HEK293T (cell line): ENCODE results near the gene DND1.

Experiments
- CTBP1 ChIP-seq: fragments of 450-650 bp; IDR thresholded peaks from 2 replicates; pipeline ENCODE4 v1.6.1; 2016; ENCODE audit warnings: borderline replicate concordance
- ELF4 ChIP-seq: fragments of 450-650 bp; IDR thresholded peaks from 2 replicates; pipeline ENCODE4 v1.6.1; 2017; ENCODE audit warnings: antibody characterized with exemption
- FOXA1 ChIP-seq: fragments of 450-650 bp; IDR thresholded peaks from 2 replicates; pipeline ENCODE4 v1.6.1; 2016; ENCODE audit warnings: mild to moderate bottlenecking
- FOXK2 ChIP-seq: fragments of 450-650 bp; IDR thresholded peaks from 2 replicates; pipeline ENCODE4 v1.6.1; 2016; ENCODE audit warnings: mild to moderate bottlenecking
- FOXM1 ChIP-seq: fragments of 450-650 bp; IDR thresholded peaks from 2 replicates; pipeline ENCODE4 v1.6.1; 2017; ENCODE audit warnings: mild to moderate bottlenecking, borderline replicate concordance
- HDGF ChIP-seq: fragments of 450-650 bp; IDR thresholded peaks from 2 replicates; pipeline ENCODE4 v1.6.1; 2017; ENCODE audit warnings: antibody characterized with exemption, borderline replicate concordance
- LEF1 ChIP-seq: fragments of 450-650 bp; IDR thresholded peaks from 2 replicates; pipeline ENCODE4 v1.6.1; 2017; ENCODE audit warnings: mild to moderate bottlenecking, borderline replicate concordance
- NFRKB ChIP-seq: fragments of 450-650 bp; IDR thresholded peaks from 2 replicates; pipeline ENCODE4 v1.6.1; 2016; ENCODE audit warnings: mild to moderate bottlenecking, moderate library complexity
- SP1 ChIP-seq: fragments of 450-650 bp; IDR thresholded peaks from 2 replicates; pipeline ENCODE4 v1.6.1; 2017
- SUZ12 ChIP-seq: fragments of 450-650 bp; IDR thresholded peaks from 2 replicates; pipeline ENCODE4 v1.6.1; 2016; ENCODE audit warnings: mild to moderate bottlenecking
- TARDBP ChIP-seq: fragments of 450-650 bp; IDR thresholded peaks from 2 replicates; pipeline ENCODE4 v1.6.1; 2016
- TF ChIP-seq, protein P1 (sequence below): fragments of 450-650 bp; IDR thresholded peaks from 2 replicates; pipeline ENCODE4 v1.6.1; 2016

DNA sequence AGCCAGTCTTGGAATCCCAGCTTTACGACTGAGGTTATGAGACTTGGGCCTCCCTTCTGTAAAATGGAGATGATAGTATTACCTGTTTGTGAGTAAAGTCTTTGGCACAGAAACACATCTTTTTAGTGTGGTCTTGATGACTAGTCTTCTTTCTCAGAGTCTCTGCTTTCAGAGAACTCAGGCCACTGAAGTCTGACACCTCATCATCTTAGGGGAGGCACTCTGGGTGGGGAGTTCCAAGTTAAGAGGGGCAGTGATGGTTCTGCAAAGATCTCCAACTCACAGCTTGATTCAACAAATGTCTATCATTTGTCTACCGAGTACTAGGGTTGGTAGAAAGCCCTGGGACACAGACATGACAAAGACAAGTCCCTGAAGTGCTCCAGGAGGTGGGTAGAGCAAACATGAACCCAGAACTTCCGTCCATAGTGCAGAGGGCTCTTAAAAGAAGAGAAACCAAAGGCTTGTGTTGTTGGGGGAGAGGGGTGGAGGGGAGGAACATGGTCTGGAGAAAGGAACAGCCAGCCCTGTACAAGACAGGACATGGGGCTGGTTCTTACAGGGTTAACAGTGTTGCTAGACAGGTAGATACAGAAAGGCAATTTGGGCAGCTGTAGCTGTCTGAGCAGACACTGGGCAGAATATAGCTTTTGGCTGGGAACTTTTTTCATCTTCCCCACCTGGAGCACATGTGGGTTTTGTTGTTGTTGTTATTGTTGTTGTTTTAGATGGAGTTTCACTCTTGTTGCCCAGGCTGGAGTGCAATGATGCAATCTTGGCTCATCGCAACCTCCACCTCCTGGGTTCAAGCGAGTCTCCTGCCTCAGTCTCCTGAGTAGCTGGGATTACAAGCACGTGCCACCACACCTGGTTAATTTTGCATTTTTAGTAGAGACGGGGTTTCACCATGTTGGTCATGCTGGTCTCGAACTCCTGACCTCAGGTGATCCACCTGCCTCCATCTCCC is 37.8 kb downstream of the DND1 start:
- TF ChIP-seq SP1: no peak
- TF ChIP-seq FOXM1: no peak
- no peak for TF ChIP-seq TARDBP
- no peak for TF ChIP-seq ELF4
- TF ChIP-seq NFRKB: no peak
- TF ChIP-seq SUZ12: no peak
- TF ChIP-seq, protein P1, sequence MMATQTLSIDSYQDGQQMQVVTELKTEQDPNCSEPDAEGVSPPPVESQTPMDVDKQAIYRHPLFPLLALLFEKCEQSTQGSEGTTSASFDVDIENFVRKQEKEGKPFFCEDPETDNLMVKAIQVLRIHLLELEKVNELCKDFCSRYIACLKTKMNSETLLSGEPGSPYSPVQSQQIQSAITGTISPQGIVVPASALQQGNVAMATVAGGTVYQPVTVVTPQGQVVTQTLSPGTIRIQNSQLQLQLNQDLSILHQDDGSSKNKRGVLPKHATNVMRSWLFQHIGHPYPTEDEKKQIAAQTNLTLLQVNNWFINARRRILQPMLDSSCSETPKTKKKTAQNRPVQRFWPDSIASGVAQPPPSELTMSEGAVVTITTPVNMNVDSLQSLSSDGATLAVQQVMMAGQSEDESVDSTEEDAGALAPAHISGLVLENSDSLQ: no peak
- TF ChIP-seq LEF1: no peak
- no peak for TF ChIP-seq HDGF
- TF ChIP-seq FOXK2: no peak
- no peak for TF ChIP-seq FOXA1
- TF ChIP-seq CTBP1: no peak
